Activated CD8-positive, alpha-beta T cell treated with anti-CD3 and anti-CD28 coated beads for 36 hours (primary cell): ENCODE measurements around the gene ACER3. TPM values are rescaled to one million over a fixed set of nuclear protein-coding genes. Genes with fewer than 3 reads are reported as not detected.

Experiments used
- ATAC-seq: fragments of 200-7000 bp; cut with Tn5 transposase; one replicate; pipeline ENCODE4 v1.10.0; 2021; ENCODE audit warnings: mild to moderate bottlenecking, moderate library complexity
- CTCF ChIA-PET: fragments of 350-600 bp; sonication (Branson Sonifier 250); formaldehyde crosslinking; loops from one replicate; lab custom pipeline; 2021; ENCODE audit warnings: antibody characterized with exemption; lab: Charles Lee
- POLR2A ChIA-PET: fragments of 350-600 bp; sonication (Branson Sonifier 250); formaldehyde crosslinking; loops from one replicate; lab custom pipeline; 2021; ENCODE audit warnings: antibody characterized with exemption; lab: Charles Lee
- DNase-seq: peaks from one replicate; pipeline ENCODE4 v3.0.0-alpha.2; 2020
- H3K27ac Mint-ChIP-seq: one replicate; pipeline ENCODE4 v1.8.0; 2021; ENCODE audit warnings: mild to moderate bottlenecking, mixed read lengths
- H3K27me3 Mint-ChIP-seq: one replicate; pipeline ENCODE4 v1.8.0; 2021; ENCODE audit warnings: mixed read lengths
- H3K36me3 Mint-ChIP-seq: one replicate; pipeline ENCODE4 v1.8.0; 2021; ENCODE audit warnings: low read depth, mixed read lengths
- H3K4me1 Mint-ChIP-seq: one replicate; pipeline ENCODE4 v1.8.0; 2021; ENCODE audit warnings: low read depth, mixed read lengths
- H3K4me3 Mint-ChIP-seq: one replicate; pipeline ENCODE4 v1.8.0; 2021; ENCODE audit warnings: mild to moderate bottlenecking, moderate library complexity, mixed read lengths
- H3K9me3 Mint-ChIP-seq: one replicate; pipeline ENCODE4 v1.8.0; 2021; ENCODE audit warnings: mixed read lengths
- intact Hi-C: fragments of 100-400 bp; cut with micrococcal nuclease; formaldehyde crosslinking; loops from one replicate; pipeline ENCODE4 v1.10.0; 2022
- total RNA-seq, 2 experiments: library from RNA; stranded (reverse); gene quantifications; one replicate each; pipeline ENCODE4 v1.2.3, GENCODE V29; 2021
- TF ChIP-seq, protein P1 (sequence below): fragments of 200-600 bp; IDR thresholded peaks from one replicate; pipeline ENCODE4 v1.8.0; 2022; ENCODE audit warnings: antibody characterized with exemption, mild to moderate bottlenecking

Gene ACER3
- total RNA-seq, 2 experiments from 2014 or later, result 10.0 to 10.2 TPM

DNA sequence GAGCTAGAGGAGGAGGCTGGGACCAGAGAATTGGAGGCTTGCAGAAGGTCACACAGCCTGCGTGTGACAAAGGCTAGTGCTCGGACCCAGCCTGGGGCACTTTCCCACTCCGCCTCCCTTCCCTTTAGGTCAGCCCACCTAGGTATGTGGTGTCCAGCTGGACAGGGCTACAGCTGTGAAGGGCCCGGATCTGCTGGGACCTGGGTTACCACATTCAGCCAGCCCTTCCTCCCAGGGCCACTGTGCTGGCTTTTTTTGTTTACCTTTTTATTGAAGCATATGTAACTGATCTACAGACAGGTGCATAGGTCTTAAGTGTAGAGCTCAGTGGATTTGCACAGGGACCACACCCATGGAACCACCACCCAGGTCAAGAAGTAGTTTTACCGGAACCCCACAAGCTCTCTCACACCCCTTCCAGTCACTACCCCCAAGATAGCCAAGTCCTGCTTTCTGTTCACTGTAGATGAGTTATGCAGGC is 214.7 kb downstream of the ACER3 start:
- Mint-ChIP-seq H3K36me3 (no peaks in the 10 kb centered on the region), H3K27ac (no peak overlapping the region), H3K27me3 (no peaks in the 10 kb centered on the region), H3K4me1 (peaks cover 31% of the 10 kb centered on the region), H3K9me3 (peaks cover 4% of the 10 kb centered on the region), H3K4me3 (no peak overlapping the region)
- intact Hi-C loops, result no loop called here
- TF ChIP-seq, protein P1, sequence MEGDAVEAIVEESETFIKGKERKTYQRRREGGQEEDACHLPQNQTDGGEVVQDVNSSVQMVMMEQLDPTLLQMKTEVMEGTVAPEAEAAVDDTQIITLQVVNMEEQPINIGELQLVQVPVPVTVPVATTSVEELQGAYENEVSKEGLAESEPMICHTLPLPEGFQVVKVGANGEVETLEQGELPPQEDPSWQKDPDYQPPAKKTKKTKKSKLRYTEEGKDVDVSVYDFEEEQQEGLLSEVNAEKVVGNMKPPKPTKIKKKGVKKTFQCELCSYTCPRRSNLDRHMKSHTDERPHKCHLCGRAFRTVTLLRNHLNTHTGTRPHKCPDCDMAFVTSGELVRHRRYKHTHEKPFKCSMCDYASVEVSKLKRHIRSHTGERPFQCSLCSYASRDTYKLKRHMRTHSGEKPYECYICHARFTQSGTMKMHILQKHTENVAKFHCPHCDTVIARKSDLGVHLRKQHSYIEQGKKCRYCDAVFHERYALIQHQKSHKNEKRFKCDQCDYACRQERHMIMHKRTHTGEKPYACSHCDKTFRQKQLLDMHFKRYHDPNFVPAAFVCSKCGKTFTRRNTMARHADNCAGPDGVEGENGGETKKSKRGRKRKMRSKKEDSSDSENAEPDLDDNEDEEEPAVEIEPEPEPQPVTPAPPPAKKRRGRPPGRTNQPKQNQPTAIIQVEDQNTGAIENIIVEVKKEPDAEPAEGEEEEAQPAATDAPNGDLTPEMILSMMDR, result no peak
- POLR2A ChIA-PET, result no interaction called here
- CTCF ChIA-PET, result interaction anchor here (0.6 to 1.6 kb wide), 5 partner anchors 9 to 112 kb away, joined by 3 to 4 read pairs (median 3); partner anchors contain the start of gene CAPN5
- no peak for DNase-seq
- no peak for ATAC-seq

Other genes starting within 250 kb of the ACER3 start
- gene LRRC32, start 190.2 kb upstream of the ACER3 start, total RNA-seq, result 10 to 100 TPM; 23.2 to 24.5 TPM
- 1 to 10 TPM; 6.5 to 8.4 TPM for gene TSKU, start 77.6 kb upstream of the ACER3 start, total RNA-seq
- not detected for gene B3GNT6, start 173.5 kb downstream of the ACER3 start, total RNA-seq
- 1 to 10 TPM; 1.6 to 2.2 TPM for gene CAPN5, start 206.1 kb downstream of the ACER3 start, total RNA-seq
- gene OMP, start 241.9 kb downstream of the ACER3 start, total RNA-seq, result not detected